Right forelimb (tissue), 1 donor: ENCODE measurements around the gene PHF2.
"Not testable (repeated sequence)": the region's sequence is repeated elsewhere in the genome, so short reads cannot be mapped to it uniquely, and the experiment has no call there.

ENCODE experiments used
- DNase-seq: peaks from one replicate; pipeline ENCODE4 v3.0.0-alpha.2; 2018

PHF2 gene

DNA sequence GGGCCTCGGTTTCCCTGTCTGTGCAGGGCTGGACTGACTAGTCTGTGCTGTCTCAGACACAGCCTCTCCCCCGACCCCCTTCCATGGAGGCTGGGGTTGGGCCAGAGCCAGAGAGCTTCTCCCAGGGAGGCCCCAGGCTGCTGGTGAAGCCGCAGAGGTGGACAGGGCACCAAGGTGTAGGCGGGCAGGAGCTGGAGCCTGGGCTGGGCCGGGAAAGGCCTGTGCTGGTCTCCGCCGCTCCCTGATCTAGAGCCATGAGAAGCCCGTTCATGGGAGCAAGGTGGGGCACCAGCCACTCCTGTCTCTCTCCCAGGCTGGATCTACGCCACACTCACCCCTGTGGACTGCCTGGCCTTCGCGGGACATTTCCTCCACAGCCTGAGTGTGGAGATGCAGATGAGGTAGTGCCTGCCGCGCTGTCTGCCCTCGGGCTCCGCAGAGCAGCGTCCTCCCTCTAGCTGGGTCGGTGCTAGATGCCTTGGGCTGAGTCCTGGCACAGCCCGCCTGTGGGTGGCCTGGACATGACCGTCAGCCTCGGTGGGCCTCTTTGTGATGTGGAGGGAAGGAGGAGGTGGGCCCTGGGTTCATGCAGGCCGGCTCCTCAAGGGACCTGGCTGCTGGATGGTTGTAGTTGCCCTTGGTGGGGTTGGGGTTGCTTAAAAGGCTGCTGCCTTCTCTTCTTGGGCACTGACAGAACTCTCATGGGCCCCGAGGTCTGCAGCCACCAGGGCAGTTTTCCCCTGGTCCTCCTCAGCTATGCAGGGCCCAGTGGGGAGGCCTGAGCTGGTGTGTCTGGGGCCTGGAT lies 79.4 kb downstream of the PHF2 start:
- DNase-seq, result no peak

DNA sequence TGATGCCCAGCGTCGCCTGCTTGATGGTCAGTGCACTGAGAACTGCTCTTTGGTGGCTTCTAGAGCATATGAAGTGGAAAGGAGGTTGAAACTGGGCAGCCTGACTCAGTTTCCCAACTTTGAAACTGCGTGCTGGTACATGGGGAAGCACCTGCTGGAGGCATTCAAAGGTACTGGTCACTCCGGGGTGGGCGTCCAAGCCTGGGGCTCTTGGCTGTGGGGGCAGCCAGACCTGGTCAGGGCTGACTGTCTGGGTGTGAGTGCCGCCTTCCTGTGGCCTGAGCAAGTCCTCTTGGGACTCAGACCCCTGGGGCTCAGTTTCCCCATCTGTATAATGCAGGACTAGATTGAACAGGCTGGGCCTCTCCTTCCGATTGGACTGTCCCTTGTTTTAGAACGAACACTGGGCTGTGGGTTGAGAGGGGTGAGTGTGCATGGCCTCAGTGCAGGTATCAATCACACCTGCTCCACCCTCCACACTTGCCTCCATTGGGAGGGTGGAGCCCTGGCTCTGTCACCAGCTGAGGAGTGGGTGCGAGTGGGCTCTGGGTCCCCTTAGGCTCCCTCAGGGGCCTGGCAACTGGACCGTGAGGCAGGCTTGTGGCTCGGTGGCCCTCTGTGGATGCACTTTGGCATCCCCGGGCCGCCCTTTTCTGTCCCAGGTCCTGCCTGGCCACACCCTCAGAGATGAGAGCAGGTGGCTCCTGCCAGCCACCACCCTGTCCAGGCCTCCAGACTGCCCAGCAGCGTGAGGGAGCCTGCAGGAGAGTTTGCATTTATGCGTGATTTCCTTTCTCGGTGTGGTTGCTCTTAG lies 80.2 kb downstream of the PHF2 start:
- no peak for DNase-seq

DNA sequence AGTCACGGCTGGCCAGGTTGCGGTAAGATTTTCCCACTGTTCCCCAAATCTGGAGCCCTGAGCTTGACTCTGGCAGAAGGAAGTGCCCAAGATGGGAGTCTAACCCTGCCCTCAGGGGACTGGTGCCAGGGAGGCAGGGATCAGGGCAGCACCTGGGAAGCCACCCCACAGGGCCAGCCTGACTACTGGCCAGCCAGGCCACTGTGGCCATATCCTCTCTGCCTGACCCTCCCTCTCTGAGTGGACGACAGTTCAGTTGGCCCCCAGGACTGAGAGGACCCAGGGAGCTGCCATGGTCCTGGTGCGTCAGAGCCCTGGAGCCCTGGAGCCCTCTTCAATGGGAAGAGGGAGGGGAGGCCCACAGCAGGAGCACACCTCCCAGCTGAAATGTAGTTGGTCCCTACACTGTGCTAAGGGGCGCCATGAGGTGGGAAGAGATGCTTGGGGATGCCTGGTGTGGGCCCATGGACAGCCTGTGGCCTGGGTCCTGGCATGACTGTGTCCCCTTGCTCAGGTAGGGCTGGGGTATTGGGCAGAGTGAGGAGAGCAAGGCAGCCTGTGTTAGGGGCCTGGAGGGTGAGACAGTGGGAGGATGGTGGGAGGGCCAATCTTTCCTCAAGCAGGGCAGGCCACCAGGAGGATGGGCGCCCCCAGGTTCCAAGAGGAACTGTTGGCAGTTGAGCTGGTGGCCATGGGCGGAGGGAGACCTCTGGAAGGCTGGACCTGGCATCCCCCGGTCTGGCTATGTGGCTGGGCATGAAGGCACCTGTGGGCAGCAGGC lies 81.1 kb downstream of the PHF2 start:
- no peak for DNase-seq

DNA sequence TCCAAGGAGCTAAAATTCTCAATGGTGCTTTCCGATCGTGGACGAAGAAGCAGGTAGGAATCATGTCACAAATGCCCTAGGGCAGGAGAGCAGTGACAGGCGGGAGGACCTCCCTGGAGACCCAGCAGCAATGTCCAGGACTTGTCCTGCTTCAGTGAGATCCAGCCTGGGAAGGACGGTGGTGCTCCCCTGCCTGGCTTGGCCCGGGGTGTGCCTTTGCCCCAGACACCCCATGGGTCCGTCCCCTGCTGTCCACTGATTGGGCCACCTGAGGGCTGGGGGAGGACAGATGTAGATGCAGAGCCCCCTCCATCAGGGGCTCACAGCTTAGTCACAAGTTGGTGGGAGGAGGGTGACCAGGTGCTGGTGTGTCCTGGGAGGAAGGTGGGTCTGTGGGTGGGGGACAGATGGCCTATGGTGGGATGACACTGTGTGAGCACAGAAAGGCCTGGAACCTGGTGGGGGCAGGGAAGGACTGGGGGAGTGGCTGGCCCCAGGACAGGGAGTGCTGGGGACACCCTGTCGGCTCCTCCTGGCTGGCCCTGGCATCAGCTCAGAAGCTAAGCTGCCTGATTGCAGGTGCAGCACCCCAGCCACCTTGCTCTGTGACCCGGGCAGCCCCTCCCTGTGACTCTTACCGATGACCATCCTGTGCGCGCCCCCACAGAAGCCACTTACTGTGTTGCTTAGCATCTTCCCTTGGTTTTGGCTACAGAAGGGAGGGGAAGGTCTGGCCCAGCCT lies 82.0 kb downstream of the PHF2 start:
- no peak for DNase-seq

DNA sequence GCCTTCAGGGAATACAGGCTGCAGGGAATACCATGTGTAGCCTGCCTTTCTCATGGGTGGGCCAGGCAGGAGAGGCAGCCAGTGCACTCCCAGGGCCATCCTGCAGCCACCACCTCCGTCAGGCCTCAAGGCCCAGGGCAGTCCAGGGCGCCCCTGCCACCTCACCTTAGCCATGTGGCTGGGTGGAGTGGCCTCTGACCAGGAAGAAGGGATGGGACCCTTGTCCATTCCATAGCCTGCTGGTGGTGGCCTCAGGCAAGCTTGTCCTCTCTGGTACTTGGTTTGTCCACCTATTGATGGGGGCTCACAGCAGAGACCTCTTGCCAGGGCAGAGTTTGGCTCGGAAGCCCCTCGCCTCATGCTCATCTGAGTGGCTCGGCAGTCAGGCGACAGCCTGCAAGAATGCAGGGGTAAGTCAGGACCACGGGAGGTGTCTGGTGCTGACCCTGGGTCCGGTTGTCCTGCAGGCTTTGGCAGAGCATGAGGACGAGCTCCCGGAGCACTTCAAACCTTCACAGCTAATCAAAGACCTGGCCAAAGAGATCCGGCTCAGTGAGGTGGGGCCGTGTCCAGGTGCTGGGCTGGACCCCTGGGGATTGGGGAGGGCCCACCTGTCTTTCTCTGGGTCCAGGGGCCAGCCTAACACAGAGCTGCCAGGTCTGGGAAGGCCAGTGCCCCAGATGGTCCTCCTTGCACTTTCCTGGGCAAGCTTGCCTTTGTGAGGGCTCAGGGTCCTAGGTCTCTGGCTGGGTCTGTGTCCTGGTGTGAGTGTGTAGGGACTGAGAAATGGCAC lies 82.9 kb downstream of the PHF2 start:
- no peak for DNase-seq

DNA sequence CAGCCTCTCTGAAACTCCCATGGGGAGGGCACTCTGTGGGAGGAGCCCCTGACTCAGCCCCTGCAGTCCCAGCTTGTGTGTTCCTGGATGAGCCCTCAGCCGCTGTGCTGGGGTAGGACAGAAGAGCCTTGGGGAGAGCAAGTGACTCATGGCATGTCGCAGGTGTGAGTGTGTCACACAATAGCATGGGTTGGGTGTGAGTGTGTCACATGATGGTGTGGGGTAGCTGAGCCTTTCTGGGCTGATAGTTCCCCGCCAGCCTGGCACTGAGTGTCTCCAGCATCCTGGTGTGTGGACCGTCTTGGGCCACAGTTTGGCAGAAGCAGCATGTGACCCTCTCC lies 83.4 kb downstream of the PHF2 start:
- no peak for DNase-seq

DNA sequence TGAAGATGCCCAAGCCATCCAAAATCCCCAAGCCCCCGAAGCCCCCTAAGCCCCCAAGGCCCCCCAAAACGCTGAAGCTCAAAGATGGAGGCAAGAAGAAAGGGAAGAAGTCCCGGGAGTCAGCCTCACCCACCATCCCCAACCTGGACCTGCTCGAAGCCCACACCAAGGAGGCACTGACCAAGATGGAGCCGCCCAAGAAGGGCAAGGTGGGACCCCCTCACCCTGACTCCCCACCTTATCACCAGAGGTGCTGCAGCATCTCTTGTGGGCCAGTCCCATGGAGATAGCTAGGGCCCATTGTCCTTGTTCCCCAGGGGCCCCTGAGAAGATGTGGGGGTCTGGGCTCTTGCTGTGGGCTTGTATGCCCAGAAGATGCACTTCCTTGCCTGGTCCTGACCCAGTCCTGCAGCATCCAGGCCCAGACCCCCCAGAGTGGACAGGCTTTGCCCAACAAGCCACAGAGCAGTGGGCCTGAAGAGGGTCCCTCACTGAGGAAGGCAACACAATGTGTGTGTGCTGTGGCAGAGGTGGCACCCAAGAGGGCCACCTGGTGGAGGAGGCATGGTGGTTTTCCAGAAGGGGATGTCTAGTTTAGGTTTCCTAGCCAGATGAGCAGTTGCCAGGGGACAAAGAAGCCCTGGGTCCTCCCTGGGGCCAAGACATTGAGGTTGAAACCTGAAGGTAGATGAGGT lies 84.1 kb downstream of the PHF2 start:
- no peak for DNase-seq

DNA sequence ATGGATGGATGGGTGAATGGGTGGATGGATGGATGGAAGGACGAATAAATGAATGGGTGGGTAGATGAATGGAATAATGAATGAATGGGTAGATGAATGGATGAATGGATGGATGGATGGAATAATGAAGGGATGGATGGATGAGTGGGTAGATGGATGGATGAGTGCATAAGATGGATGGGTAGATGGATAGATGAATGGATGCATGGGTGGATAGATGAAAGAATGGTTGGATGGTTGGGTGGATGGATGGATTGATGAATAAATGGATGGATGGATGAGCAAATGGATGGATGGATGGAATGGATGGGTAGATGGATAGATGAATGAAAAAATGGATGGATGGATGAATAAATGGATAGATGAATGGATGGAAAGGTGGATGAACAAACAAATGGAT lies 85.2 kb downstream of the PHF2 start:
- DNase-seq, result no peak

DNA sequence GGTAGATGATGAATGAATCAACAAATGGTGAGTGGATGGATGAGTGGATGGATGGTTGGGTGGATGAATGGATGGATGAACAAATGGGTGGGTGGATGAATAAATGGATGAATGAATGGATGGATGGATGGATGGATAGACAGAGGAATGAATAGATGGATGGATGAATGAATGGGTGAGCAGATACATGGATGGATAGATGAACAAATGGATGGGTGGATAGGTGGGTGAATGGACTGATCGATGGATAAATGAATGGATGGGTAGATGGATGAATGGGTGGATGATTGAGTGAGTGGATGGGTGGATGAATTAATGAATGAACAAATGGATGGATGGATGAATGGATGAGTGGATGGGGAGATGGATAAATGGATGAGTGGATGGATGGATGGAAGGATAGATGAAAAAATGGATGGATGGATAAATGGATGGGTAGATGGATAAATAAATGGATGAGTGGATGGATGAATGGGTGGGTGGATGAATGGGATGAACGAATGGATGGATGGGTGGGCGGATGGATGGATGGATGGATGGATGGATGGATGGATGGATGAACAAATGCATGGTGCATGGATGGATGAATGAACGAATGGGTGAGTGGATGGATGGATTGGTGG lies 85.7 kb downstream of the PHF2 start:
- no peak for DNase-seq

DNA sequence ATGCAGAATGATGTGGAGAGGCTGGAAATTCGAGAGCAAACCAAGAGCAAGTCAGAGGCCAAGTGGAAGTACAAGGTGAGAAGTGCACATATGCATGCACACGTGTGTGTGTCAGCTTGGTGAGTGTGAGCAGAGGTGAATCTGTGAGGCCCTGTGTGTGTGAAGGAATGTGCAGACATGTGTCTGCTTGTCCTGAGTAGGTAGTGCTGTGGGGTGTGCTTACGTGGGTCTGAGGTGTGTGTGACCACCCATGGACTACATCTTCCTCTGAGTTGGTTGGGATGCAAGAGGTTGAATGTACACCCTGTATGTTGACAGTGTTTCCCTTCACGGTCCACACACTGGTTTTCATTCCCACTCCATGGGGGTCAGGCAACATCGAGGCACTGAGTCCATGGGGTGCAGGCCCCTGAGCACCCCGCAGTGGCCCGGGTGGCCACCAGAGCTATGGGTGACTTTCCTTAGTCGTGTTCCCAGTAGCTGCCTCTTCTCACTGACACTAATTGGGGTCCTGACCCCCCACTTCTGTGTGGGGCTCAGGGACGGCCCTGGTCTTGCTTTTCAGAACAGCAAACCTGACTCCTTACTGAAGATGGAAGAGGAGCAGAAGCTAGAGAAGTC lies 86.7 kb downstream of the PHF2 start:
- no peak for DNase-seq

DNA sequence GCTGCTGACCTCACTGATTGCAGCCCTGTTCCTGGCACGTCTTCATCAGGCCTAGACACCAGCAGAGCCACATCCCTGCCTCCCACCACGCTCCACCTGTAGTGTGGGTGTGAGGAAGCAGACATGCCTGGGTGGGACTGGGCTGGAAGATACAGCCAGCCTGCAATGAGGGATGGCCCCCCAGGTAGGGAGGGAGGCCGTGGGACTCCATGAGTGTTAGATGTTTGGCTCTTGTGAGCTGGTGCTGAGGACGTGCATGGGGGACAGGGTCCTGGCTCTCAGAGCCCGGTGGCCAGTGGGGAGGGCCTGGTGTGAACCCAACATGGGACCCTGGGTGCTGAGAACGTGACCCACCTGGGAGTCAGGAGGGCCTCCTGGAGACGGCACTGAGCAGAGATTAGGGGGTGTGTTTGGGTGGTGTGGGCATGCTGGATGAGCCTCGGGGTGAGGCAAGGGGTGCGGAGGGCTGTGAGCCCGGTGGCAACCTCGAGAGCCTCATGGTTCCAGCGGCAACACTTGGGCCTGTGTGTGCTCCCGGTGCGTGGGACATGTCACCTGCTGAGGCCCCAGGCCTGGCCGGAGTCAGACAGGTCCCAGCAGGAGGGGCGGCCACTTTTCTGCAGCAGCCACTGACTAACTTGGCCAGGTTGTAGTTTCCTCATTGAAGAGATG lies 87.6 kb downstream of the PHF2 start:
- no peak for DNase-seq

DNA sequence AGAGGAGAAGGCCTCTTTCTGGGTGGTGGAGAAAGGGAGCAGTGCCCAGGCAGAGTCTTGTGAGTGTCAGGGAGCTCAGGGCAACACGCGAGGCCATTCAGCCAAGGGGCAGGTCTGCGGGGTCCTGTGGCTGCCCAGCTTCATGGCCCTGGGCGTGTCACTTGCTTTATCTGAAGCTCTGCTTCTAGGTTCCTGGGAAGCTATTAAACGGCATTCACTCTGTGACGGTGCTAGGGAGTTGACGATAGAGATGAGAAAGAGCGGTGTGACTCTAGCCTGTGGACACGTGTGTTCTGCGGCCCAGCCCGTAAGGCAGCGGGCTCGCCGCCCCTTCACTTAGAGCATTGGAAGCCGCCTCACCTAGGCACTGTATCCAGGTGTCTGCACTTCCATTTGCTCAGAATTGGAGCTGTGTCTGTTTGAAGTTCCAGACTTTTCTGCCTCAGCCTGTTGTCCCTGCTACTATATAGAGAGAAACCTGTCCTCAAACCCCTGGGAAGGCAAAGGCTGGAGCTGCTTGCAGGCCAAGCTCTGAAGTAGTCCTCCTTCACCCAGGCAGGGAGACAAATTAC lies 88.3 kb downstream of the PHF2 start:
- DNase-seq, result no peak

DNA sequence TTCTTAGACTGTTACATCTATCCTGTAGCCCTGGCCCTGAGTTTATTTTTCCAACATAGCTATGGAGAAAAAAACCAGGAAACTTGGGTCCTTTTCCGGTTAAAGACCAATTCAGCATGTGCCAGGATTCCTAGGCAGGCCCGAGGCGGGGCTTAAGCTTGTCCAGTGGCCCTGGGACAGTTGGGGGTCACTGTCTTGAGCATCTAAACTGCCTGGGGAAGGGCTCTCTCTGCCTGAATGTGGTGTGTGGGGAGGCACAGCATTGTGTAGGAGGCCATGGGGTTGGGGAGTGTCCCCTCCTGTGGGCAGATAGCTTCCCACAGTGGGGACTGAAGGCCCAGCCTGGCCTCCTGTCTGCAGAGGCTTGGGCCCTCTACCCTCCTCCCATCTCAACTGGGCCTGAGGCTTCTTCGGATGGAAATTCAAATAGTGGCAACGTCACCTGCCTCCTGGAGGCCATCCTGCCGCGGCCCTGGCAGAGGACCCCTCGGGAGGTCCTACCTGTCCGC lies 88.8 kb downstream of the PHF2 start:
- DNase-seq, result peak; percentile 30

DNA sequence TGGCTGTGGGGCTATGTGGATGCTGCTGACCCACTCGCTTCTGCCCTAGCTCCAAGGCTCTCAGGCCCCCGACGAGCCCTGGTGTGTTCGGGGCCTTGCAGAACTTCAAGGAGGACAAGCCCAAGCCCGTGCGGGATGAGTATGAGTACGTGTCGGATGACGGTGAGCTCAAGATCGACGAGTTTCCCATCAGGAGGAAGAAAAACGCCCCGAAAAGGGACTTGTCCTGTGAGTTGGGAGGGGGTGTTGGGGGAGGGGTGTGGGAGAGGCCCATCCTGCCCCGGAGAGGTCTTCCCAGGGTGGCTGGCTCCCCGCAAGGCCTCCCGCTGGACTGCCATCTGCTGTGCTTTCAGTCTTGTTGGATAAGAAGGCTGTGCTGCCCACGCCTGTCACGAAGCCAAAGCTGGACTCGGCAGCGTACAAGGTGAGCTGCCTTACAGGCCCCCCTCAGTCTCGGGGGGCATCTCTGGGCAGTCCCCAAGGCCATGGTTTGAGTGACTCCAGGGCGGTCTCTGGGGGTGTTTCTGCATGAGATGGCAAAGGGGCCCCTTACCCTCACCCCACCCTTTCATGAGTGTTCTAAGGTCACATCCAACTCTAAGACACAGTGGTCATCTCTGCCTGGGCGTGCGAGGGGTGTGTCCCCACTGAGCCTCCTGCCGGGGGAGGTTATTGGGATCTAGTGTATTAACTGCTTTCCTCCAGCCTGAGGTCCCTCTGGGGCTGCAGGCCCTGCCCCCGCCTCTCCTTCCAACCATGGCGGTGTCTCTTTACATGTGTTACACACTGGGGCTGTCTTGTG lies 89.5 kb downstream of the PHF2 start:
- peak; percentile 24 for DNase-seq

DNA sequence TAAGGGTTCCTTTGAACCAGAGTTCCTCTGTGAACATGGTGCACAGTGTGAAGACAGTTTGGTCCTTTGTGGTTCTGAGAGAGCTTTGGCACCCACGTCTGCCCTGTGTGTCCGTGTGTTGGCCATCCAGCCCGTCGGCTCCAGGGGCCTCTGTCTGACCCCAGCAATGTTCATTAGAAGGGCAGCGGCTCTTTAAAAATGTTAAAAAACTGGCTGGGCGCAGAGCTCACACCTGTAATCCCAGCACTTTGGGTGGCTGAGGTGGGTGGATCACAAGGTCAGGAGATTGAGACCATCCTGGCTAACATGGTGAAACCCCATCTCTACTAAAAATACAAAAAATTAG lies 90.0 kb downstream of the PHF2 start:
- DNase-seq, result not testable (repeated sequence)

DNA sequence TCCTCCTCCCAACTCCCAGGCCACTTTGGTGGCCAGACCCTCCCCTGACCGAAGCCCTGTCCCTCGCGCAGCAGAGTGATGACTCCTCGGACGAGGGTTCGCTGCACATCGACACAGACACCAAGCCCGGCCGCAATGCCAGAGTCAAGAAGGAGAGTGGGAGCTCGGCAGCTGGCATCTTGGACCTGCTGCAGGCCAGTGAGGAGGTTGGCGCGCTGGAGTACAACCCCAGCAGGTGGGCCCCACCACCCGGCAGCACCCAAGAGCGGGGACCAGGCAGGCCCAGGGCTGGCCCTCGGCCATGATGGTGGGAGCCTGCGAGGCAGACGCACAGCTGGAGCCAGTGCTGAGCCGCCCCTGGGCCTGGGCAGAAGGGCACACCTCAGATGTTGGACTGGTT lies 90.6 kb downstream of the PHF2 start:
- peak; percentile 38 for DNase-seq

DNA sequence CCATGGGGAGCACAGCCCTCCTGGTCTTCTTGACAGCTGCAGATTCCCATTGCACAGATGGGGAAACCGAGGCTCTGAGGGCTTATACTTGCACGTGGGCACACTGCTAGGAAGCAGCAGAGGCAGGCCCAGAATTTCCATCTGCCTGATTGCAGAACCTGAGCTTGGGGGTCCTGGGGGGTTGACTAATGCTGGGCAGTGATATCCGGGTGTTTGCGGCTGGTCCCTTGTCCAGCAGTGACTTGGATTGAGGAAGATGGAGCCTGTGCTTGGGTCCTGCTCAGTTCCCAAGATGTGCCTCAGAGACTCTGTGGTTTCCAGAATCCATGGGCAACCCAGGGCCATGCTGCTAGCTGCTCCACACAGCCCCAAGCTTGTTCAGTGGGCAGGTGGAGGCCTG lies 91.2 kb downstream of the PHF2 start:
- DNase-seq, result no peak

DNA sequence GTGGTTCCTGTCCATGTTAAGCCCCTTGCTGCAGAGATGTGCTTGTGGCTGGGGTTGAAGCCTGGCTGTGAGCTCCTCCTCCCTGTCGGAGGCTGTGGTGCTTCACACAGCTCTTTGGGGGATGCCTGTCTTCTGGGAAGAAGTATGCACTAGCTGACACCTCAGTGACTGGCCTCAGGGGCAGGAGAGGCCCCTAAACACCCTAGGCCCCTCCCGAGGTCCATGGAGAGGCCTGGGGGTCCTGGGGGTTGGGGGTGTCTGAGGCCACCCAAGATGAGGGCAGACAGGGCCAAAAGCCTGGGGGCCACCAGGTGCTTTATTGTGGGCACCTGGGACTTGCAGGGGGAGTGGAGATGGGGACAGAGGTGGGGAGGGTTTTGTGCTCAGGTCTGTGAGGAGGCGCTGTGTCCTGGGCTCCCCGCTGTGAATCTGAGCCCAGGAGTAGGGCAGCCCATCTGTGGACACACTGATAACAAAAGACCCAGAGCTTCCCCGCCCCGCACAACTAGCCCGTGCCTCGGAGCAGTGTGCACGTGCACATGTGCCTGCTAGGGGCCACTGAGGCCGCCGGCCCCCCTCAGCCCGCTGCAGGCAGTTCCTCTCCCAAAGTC lies 92.0 kb downstream of the PHF2 start:
- peak; percentile 32 for DNase-seq
